NCI-H128 (cell line): ENCODE data around the gene FAAP20.
"Not testable (repeated sequence)": the region's sequence is repeated elsewhere in the genome, so short reads cannot be mapped to it uniquely, and the experiment has no call there.

ENCODE experiments used
- DNase-seq: peaks from one replicate; lab custom pipeline; 2025; ENCODE audit not compliant: unreplicated experiment; lab: John Stamatoyannopoulos, UW

FAAP20 gene

DNA sequence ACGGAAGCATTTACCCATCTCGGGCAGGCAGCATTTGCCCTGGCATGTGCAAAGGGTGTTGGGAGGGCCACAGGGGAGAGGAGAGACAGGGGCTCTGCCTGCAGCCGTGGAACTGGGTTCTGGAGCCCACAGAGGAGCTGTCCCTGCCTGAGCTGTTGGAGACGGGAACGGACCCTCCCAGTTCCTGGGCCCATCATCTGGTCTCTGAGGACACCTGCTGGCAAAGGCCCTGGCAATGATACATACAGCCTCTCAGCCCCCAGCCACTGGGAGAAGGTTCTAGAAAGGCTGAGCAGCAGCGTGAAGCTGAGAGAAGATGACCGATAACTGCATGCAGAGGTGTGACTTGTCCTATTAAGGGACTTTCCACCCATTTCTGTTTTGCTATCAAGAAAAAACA, 31.4 kb downstream of the FAAP20 start:
- no peak for DNase-seq

- no peak for DNase-seq
These were observed 33.9 kb downstream of the FAAP20 start for GRCh38 chr1:2160451-2161300.

- DNase-seq: no peak
These were observed 35.4 kb downstream of the FAAP20 start for GRCh38 chr1:2159124-2159523.

DNA sequence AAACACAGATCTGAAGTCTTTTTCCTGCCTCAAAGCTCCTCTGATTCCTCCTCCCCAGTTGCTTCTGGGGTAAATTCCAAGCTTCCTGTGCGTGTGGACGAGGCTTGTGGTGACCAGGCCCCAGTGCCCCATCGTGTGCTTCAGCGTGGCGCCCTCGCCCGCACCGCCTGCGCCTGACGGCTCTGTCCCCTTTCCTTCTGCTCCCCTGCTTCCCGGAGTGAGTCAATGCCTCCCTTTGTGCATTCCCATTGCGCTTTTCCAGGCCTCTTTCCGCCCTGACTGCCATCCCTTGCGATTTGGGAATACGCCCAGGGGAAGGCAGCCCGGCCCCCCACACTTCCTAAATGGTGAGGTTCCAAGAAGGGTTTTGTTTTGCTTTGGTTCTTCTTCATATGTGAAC, 36.3 kb downstream of the FAAP20 start:
- no peak for DNase-seq

GRCh38 chr1:2157856-2158255, 36.7 kb downstream of the FAAP20 start:
- DNase-seq: no peak

DNA sequence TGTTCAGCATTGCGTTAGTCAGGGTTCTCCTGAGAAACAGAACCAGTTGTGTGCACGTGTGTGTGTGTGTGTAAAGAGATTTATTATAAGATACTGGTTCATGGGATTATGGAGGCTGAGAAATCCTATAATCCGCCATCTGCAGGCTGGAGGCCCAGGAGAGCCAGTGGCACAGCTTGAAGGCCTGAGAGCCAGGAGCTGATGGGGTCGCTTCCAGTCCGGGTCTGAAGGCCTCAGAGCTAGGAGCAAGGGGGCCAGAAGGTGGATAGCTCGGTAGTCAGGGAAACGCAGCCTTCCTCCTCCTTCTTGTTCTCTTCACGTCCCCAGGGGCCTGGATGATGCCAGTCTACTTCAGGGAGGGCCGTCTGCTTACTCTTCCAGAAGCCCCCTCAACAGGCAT, 37.7 kb downstream of the FAAP20 start:
- DNase-seq: no peak

GRCh38 chr1:2155788-2156187, 38.8 kb downstream of the FAAP20 start:
- DNase-seq: no peak

DNA sequence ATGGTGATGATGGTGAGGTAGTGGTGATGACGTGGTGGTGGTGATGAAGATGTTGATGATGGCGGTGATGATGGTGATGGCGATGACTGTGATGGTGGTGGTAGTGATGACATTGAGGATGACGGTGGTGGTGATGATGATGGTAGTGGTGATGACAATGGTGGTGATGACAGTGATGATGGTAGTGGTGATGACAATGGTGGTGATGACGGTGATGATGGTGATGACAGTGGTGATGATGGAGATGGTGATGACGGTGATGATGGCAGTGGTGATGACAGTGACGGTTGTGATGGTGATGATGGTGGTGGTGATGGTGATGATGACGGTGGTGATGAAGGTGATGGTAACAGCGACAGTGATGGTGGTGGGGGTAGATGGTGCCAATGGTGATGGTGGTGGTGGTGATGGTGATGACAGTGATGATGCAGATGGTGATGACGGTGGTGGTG, 39.4 kb downstream of the FAAP20 start:
- DNase-seq: no peak

GRCh38 chr1:2154022-2154421, 40.5 kb downstream of the FAAP20 start:
- DNase-seq: no peak

DNA sequence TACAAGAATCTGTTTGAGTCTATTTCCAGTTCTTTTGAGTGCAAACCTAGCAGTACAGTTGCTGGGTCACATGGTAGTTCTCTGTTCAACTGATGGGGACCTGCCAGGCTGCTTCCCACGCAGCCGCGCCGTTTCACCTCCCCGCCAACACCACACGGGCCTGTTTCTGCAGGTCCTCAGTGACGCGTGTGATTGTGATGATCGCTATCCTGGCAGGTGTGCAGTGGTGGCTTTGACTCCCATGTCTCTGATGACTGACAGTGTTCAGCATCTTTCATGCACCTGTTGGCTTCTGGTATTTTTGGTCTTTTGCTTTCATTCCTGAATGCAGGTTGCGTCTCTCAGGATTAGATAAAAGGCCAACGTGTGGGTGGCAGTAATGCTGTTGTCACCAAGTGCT, 41.6 kb downstream of the FAAP20 start:
- no peak for DNase-seq

- DNase-seq: no peak
These were observed 42.7 kb downstream of the FAAP20 start for GRCh38 chr1:2151911-2152310.

DNA sequence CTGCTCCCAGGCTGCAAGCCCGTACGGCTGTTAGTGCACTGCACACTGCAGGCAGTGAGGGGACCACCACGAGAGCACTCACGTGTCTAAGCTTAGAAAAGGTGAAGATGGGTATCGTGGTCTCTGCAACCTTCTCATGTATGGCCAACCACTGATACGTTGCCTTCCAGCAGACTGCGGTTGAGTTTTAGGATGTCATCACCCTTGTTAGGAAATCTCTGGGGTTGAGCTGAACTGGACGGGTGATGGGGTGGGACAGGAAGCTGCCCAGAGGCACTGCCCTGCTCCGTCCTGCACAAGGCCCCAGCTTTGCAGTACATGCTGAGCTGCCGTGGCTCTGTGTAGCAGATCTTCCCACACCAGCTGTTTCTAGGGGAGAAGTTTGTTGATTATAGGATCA, 43.3 kb downstream of the FAAP20 start:
- DNase-seq: no peak

DNA sequence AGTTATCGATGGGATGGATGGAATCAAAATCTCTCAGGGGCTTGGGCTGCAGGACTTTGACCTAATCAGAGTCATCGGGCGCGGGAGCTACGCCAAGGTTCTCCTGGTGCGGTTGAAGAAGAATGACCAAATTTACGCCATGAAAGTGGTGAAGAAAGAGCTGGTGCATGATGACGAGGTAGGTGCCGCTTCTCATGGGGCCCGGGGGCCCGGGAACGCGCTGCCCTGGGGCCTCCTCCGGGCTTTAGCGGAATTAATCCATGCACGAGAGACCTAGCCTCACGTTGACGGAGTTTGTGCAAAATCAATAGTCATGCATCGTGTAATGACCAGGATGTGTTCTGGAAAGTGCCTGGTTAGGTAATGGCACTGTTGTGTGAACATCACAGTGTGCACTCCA, 43.8 kb downstream of the FAAP20 start:
- DNase-seq: no peak

DNA sequence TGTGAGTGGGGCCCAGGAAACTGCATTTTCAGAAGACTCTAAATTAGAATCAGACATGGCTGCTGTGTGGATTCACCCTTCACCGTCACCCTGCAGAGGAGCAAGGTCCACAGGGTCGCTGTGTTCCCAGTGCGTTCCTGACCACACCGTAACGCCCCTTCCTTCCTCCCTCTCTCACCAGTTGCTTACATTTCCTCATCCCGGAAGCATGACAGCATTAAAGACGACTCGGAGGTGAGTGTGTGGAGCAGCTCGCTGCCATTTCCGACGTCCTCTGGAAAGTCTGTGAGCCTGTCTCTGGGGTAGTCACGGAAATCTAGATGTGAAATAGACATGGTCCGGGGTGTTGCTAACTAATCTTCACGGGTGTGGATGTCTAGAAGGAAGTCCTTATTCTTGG, 45.9 kb downstream of the FAAP20 start:
- DNase-seq: no peak

- not testable (repeated sequence) for DNase-seq
These were observed 46.7 kb downstream of the FAAP20 start for GRCh38 chr1:2147869-2148268.

GRCh38 chr1:2146836-2147517, 47.6 kb downstream of the FAAP20 start:
- DNase-seq: no peak

- DNase-seq: no peak
These were observed 48.4 kb downstream of the FAAP20 start for GRCh38 chr1:2145946-2146835.

GRCh38 chr1:2144501-2145090, 50.0 kb downstream of the FAAP20 start:
- DNase-seq: no peak

DNA sequence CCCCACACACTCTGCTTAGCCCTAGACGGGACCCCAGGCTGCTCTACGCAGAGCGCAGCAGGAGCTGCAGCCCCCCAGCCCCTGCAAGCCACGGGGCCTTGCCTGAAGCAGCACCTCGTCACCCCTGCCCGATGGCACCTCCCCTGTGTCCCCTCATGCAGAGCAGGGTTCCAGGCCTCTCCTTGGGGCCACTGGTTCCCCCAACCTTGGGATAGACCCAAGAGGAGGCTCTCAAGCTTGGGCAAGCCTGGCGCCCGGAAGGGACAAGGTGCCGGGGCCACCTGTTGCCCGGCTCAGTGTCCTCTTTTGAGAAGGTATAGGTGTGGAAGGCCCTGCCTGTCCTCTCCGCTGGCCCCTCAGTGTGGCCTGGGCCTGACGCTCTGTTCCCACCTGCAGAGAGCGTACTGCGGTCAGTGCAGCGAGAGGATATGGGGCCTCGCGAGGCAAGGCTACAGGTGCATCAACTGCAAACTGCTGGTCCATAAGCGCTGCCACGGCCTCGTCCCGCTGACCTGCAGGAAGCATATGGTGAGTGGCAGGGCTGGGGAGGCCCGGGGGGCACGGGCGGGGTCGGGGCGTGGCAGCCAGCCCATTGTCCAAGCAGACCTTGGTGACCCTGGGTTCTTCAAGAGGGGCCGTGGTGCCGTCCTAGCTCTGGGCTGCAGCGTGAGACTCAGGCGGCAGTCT, 50.6 kb downstream of the FAAP20 start:
- no peak for DNase-seq

- no peak for DNase-seq
These were observed 53.5 kb downstream of the FAAP20 start for GRCh38 chr1:2141025-2141424.
